K562 (cell line): ENCODE results near the gene CCL27. TPM values are rescaled to one million over a fixed set of nuclear protein-coding genes. Genes with fewer than 3 reads are reported as not detected.
A peak's percentile ranks its signal among the peaks of the same experiment; 100 is the strongest.

Experiments
- CTCFL ChIP-seq: IDR thresholded peaks from 2 replicates; pipeline ENCODE4 v1.6.1; 2011; ENCODE audit warnings: borderline replicate concordance, low read depth, mild to moderate bottlenecking, moderate library complexity, low read length; ENCODE audit not compliant: insufficient read depth, poor library complexity, severe bottlenecking
- CXXC5 ChIP-seq: fragments of 250-450 bp; sonication (Bioruptor Pico); IDR thresholded peaks from 2 replicates; pipeline ENCODE4 v1.8.0; 2022; ENCODE audit warnings: inconsistent platforms, mild to moderate bottlenecking, moderate library complexity
- E2F3 ChIP-seq: fragments of 250-450 bp; sonication (Bioruptor Pico); IDR thresholded peaks from 2 replicates; pipeline ENCODE4 v1.4.0; 2020; ENCODE audit warnings: mild to moderate bottlenecking
- HCFC1 ChIP-seq: IDR thresholded peaks from 2 replicates; pipeline ENCODE4 v1.6.1; 2012; ENCODE audit warnings: low read depth, low read length, improper control_type of control experiment
- POLR3G ChIP-seq: IDR thresholded peaks from 2 replicates; pipeline ENCODE4 v1.6.1; 2011; ENCODE audit not compliant: insufficient read length, insufficient replicate concordance; ENCODE audit errors: extremely low read depth
- RAD21 ChIP-seq, 2 experiments: fragments of 250-450 bp in 1 of 2; fragments of 450-650 bp in 1 of 2; sonication (Bioruptor Pico) in 1 of 2; formaldehyde crosslinking in 1 of 2; IDR thresholded peaks in 1 of 2; conservative IDR thresholded peaks in 1 of 2; 2 replicates each; pipeline versions ENCODE4 v1.4.0 to v1.8.0; 2020 to 2022; ENCODE audit warnings: mild to moderate bottlenecking in 2 of 2, moderate library complexity in 1 of 2
- REST ChIP-seq, 2 experiments: fragments of 450-650 bp; formaldehyde crosslinking in 1 of 2; IDR thresholded peaks; 2 replicates each; pipeline versions ENCODE4 v1.4.0 to v1.6.1; 2014 to 2020; ENCODE audit warnings: mild to moderate bottlenecking in 2 of 2, borderline replicate concordance in 1 of 2, low read depth in 1 of 2
- SNIP1 ChIP-seq: fragments of 450-650 bp; IDR thresholded peaks from 2 replicates; pipeline ENCODE4 v1.7.1; 2017; ENCODE audit warnings: low read depth, mild to moderate bottlenecking
- XRCC5 ChIP-seq: fragments of 200-400 bp; formaldehyde crosslinking; IDR thresholded peaks from 2 replicates; pipeline ENCODE4 v1.6.1; 2017; ENCODE audit warnings: low read depth, mild to moderate bottlenecking, low read length
- ZNF644 ChIP-seq: fragments of 200-800 bp; sonication (Bioruptor generic); IDR thresholded peaks from 2 replicates; pipeline ENCODE4 v1.6.1; 2016; ENCODE audit warnings: low read depth, missing genetic modification characterization, missing compliant biosample characterization
- polyA plus RNA-seq, 8 experiments: library from polyadenylated mRNA; depleted of rRNA in 4 of 8; stranded (reverse) in 5 of 8; unstranded in 3 of 8; fragments of >200 nt; fragmentation: Nextera tagmentation in 2 of 8; fragmentation: Illumina TruSeq in 1 of 8; extraction: Ambion mirVana in 2 of 8; extraction: Trizol in 1 of 8; gene quantifications; 2 replicates each; pipeline versions ENCODE4 v1.2.1 to v1.2.3, GENCODE V29; 2011 to 2014; ENCODE audit warnings: inconsistent platforms in 1 of 8, missing spikeins in 1 of 8
- total RNA-seq, 7 experiments: library from RNA; depleted of rRNA in 6 of 7; stranded (reverse); fragments of >200 nt in 6 of 7; fragmentation: Illumina TruSeq in 2 of 7; extraction: Trizol in 2 of 7; gene quantifications; 2 replicates each; pipeline versions ENCODE4 v1.2.1 to v1.2.3, GENCODE V29; 2011 to 2021; ENCODE audit warnings: low replicate concordance in 1 of 7
- TF ChIP-seq, protein P1 (sequence below), 2 experiments: fragments of 450-650 bp; IDR thresholded peaks; 2 replicates each; pipeline ENCODE4 v1.6.1; 2016
- TF ChIP-seq, protein P2 (sequence below), 3 experiments: IDR thresholded peaks in 2 of 3; conservative IDR thresholded peaks in 1 of 3; 2 replicates each; pipeline ENCODE4 v1.5.1; 2011 to 2012; ENCODE audit warnings: low read length in 3 of 3, mild to moderate bottlenecking in 3 of 3, control low read depth in 2 of 3, improper control_type of control experiment in 1 of 3, inconsistent platforms in 1 of 3, low read depth in 1 of 3, mixed read lengths in 1 of 3, moderate library complexity in 1 of 3; ENCODE audit not compliant: insufficient read depth in 2 of 3

The CCL27 gene
- total and polyA plus RNA-seq, 9 of the 15 experiments (the other 6 are each of a cell fraction or from before 2014, with no cell fraction given), result 0.10 to 0.53 (median 0.27) TPM; not detected in 5

GRCh38 chr9:34675048-34675714 lies 12.7 kb upstream of the CCL27 start (continued):
- peak; percentile 57; the same call in 1 of the 2 replicates for TF ChIP-seq REST (IDR thresholded peaks at IDR 0.05; ENCODE audit: borderline replicate concordance)
- TF ChIP-seq REST (CRISPR knock-in tag; IDR thresholded peaks at IDR 0.05; ENCODE audit: low read depth), result no peak
- peak; percentile 40 for TF ChIP-seq HCFC1
- TF ChIP-seq E2F3 (CRISPR knock-in tag), result no peak
- TF ChIP-seq, protein P1, sequence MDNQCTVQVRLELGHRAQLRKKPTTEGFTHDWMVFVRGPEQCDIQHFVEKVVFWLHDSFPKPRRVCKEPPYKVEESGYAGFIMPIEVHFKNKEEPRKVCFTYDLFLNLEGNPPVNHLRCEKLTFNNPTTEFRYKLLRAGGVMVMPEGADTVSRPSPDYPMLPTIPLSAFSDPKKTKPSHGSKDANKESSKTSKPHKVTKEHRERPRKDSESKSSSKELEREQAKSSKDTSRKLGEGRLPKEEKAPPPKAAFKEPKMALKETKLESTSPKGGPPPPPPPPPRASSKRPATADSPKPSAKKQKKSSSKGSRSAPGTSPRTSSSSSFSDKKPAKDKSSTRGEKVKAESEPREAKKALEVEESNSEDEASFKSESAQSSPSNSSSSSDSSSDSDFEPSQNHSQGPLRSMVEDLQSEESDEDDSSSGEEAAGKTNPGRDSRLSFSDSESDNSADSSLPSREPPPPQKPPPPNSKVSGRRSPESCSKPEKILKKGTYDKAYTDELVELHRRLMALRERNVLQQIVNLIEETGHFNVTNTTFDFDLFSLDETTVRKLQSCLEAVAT (IDR thresholded peaks at IDR 0.05), result 0 out of 4 replicates have a peak, but pooled peaks of 1 of the 2 experiments have one; percentile 14
- no peak for TF ChIP-seq POLR3G
- no peak for TF ChIP-seq SNIP1
- TF ChIP-seq CXXC5 (CRISPR knock-in tag), result 0 out of 2 replicates have a peak, but pooled peaks have one; percentile 23
- TF ChIP-seq CTCFL, result peak; percentile 98
- peak; percentile 48 to 76 for TF ChIP-seq RAD21 (CRISPR knock-in tag; conservative IDR thresholded peaks at IDR 0.05 in 1 of 2, IDR thresholded peaks at IDR 0.05 in 1 of 2)
- no peak for TF ChIP-seq ZNF644
- TF ChIP-seq, protein P2, sequence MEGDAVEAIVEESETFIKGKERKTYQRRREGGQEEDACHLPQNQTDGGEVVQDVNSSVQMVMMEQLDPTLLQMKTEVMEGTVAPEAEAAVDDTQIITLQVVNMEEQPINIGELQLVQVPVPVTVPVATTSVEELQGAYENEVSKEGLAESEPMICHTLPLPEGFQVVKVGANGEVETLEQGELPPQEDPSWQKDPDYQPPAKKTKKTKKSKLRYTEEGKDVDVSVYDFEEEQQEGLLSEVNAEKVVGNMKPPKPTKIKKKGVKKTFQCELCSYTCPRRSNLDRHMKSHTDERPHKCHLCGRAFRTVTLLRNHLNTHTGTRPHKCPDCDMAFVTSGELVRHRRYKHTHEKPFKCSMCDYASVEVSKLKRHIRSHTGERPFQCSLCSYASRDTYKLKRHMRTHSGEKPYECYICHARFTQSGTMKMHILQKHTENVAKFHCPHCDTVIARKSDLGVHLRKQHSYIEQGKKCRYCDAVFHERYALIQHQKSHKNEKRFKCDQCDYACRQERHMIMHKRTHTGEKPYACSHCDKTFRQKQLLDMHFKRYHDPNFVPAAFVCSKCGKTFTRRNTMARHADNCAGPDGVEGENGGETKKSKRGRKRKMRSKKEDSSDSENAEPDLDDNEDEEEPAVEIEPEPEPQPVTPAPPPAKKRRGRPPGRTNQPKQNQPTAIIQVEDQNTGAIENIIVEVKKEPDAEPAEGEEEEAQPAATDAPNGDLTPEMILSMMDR (IDR thresholded peaks at IDR 0.05 in 2 of 3, conservative IDR thresholded peaks at IDR 0.05 in 1 of 3; ENCODE audit: insufficient read depth in 2 of 3, low read depth in 1 of 3, low read length in 3 of 3), result peak; percentile 85 to 99 (median 99)
- peak; percentile 91 for TF ChIP-seq XRCC5
